HG03354 (cell line): ENCODE data around the gene LY6G5B.

Experiments used
- ATAC-seq: cut with Tn5 transposase; IDR thresholded peaks from one replicate; pipeline ENCODE4 v1.9.1; 2021; ENCODE audit warnings: mild to moderate bottlenecking; ENCODE audit not compliant: unreplicated experiment, poor library complexity, severe bottlenecking

Gene LY6G5B

DNA sequence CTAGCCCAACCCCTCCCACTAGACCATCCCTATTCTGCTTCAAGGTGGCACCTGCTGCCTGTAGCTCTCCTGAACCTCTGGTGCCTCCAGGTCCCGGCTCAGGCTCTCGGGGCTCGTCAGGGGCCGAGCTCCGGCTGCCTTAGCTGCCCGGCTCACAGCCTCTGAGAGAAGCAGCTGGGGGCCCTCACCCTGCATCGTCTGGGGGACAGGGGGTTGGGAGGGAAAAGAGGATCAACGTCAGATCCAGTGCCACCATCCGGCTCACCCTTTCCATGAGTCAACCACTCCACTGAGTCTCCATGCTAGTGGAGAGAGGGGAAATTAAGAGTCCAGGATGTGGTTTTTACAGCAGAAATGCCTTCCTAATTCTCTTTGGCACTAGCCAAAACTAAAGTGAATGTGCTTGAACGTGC is 30.3 kb upstream of the LY6G5B start:
- ATAC-seq, result no peak

DNA sequence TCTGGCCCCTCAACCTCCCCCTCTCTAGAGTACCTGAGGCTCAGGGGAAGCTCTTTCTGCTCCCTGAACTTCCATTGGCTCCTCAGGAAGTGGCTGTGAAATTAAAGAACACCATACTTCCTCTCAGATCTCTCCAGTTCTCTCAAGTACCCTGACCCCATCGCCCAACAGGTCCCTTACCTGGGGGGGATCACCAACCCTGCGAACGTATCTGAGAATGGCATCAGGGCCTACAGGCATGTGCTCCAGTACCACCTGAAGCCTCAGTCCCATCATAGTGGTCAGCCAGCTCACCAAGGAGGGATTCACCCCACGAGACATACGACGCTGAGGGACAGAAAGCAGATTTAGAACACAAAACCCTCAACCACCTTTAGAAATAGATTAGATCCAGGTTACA is 29.2 kb upstream of the LY6G5B start:
- no peak for ATAC-seq

DNA sequence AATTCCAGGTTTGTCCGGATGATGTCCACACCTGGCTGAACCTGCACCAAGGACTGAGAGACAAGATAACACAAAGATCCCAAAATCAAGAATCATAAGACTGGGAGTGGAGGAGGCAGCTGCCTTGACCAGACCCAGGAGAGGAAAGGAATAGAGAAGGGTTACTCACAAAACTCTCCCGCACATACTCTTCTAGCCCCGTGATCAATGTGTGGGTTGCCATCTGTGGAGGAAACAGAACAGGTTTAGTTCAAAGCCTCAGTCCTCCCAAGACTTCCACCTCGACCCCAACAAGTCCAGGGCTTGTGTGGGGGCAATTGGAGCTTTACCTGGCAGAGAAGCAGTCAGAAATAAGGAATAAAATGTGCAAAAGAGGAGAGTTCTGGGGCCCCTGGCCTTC is 28.4 kb upstream of the LY6G5B start:
- ATAC-seq, result no peak

- no peak for ATAC-seq
Measured at GRCh38 chr6:31642798-31643570, 26.8 kb upstream of the LY6G5B start.

DNA sequence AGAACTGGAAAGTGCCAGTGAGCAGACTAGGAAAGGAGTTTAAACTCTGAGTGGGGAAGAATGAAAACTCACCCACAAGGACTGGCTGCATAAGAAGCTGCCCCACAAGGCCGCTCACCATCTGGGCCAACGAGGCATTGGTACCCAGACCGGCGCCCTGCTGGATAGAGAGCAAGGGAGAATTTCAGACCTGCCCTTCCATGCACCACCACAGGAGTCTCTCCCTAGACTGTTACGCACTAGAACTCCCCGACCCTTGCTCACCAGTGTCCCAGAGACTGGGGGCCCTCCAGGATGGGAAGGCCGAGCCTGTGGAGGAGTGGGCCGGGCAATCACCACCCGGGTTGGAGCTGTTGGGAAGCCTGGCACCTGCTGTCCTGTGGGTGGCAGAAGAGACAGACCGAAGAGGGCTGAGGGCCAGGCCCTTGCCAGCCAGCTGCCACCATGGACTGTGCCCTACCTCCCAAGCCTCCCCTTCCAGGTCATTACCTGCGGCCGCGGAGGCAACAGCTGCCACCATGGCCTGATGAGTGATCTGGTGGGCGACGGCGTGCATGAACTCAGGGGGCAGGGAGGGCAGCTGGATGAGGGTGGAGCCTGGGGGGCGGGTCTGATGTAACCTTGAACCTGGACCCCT is 25.8 kb upstream of the LY6G5B start:
- no peak for ATAC-seq

DNA sequence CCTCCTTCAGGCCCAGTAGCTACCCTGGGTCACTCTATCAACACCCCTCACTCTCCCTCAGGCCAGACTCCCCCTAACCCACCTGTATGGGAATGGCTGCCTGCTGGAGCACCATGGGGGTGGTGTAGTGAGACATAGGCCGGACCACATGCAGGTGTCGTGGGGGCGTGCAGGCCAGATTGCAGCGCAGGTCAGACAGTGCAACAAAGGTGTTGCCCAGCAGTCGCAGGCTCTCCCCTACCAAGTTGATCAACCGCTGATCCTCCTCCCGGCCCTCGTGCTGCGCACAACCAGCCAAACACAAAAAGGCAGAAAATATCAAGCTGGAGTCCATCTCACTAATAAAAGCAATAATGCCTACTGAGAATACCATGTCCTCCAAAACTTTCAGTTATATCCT is 24.5 kb upstream of the LY6G5B start:
- no peak for ATAC-seq

DNA sequence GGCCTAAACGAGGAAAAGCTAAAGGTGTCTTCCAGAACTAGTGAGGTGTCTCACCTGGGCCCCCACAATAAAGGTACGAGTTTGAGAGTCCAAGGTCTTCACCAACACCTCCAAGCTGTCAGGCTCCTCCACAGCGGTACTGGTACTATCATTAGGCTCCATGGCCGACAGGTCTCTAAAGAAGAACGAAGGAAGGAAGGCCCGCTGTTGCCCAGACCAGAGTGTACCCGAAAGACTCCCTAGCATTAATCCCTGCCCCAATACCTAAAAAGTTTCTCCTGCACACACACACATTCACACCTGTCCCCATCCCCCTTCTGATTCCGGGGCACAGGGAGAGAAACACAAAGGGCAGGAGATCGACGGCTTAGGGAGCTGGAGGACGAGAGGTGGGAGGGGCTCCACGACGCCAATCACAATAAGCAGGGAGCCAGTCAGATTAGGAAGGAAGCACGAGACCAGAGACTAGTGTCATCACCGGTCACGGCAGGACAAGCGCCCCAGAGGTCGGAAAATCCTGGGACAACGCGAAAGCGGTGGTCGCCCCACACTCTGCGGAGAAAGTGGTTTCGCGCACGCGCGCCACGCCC is 18.1 kb upstream of the LY6G5B start:
- ATAC-seq, result peak; percentile 28

DNA sequence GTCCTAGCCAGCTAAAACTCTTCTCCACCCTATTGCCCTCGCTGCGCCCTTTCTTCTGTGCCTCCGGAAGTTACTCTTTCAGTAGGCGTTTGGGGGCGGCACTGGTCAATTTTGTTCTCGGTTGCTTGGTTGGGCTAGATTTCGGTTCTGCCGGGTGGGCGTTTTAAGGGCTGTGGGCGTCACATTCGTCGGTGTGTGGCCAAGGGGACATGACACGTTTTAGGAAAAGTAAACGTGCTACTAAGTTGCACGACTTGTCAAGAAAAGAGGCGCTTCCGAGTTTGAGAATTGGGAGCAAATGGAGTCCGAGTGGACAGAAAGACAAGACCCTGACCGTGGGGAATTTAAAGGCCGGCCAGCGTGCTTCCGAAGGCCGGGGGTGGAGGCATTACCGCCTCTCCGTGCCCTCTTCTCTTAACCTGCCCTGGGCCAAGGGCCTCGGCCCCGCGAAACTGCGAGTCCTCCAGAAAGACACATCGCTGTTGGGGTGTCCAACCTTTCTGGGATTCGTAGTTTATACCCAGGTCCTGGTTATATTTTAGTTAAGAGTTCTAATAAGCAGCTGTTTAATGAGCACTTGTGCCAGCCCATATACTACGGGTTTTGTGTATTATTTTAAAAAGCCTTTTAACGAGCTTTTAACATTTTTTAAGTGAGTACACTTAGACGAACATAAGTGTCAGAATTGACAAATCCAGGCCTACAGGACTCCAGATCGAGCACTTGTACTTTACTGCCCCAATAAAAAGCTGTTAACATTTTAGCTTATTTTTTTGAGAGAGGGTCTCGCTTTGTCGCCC is 16.7 kb upstream of the LY6G5B start:
- peak; percentile 70 for ATAC-seq

- ATAC-seq, result no peak
Measured at GRCh38 chr6:31654574-31655348, 15.0 kb upstream of the LY6G5B start.

DNA sequence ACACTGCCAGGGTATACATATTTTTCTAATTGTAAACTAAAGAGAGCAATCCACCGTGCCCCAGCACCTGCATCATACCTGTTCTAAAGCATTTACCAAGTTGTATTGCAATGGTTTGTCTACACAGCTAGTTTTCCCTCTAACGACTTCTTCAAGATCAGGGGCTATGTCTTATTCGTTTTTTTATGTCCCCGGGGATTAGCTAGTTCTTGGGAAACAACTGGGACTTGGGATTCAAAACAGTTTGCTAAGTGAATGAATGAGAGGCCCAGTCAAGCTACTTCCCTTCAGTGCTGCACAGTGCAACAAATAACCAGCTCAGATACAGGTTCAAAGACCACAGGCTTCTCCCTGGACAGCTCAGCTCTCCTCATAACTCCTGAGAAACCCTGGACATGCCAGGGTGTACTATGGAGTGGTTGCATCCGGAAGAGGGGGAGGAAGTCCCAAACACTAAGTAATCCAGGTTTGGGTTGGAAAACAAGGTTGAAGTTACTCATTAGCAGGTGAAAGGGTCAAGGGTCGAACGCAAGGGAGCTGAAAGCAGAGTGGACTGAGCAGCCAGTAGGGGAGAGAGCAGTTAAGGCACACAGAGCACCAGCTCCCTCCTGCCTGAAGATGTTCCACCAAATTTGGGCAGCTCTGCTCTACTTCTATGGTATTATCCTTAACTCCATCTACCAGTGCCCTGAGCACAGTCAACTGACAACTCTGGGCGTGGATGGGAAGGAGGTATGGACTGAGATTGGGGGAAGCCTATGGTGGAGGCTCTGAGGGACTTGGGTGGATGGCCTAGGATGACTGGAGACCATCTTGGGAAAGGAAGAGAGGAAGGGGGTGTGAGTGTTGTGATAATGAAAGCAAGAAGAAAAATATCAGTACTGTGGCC is 14.2 kb upstream of the LY6G5B start, which contains the start of gene APOM:
Gene APOM, plus strand, starts transcription at position 546 of the 889 bp plus-strand sequence. Its CDS starts 73 bp downstream, at position 619.
- no peak for ATAC-seq

- no peak for ATAC-seq
Measured at GRCh38 chr6:31657406-31658157, 12.2 kb upstream of the LY6G5B start.

- no peak for ATAC-seq
Measured at GRCh38 chr6:31658158-31658688, 11.6 kb upstream of the LY6G5B start.

GRCh38 chr6:31658983-31659648 is 10.7 kb upstream of the LY6G5B start:
- ATAC-seq, result no peak

- ATAC-seq, result no peak
Measured at GRCh38 chr6:31659649-31660380, 10.0 kb upstream of the LY6G5B start.

DNA sequence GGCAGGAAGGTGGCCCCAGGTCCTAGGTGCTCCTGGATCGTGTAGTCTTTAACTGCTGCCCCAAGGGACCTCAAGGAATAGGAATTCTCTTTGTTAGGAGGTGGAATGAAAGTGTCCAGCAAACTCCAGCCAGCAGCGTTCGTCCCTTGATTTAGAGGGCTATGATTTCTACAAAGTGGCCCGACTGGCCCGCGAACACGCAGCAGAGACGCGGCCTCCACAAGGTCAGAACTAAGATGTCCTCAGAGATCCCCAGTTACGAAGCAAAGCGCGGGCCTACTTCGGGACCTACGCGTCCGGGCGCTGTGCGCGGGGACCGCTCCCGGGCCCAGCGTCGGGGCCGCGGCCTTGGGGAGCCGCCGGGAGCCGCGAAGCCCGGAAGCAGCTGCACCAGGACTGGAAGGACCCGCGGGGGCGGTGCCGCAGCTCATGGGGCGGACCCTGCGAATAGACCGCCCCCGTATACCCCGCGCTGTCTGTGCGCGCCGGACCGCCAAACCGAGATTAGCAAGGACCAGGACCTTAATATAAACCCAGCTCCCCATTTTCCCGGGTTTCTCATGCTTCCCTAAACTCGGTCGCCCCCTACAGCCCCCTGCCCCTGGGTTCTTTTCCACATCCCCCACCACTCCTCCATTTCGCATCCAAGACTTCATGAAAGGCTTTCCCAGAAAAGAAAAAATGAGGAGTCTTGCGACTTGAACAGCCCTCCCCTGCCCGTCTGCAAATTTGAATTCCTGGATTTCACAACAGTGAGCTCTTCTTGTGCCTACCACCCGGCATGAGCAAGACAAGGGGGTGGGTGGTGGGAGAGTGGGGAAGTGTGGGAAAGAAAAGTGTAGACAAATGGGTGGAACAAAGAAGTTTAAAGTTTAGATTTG is 9.2 kb upstream of the LY6G5B start, which contains the start of gene C6orf47:
Gene C6orf47, minus strand, starts transcription at position 398 of the 881 bp plus-strand sequence. CDS start 831 bp downstream, outside the sequence.
- ATAC-seq, result peak; percentile 47
